HG03045 (cell line): Measurements from ENCODE around the gene PIK3C2G.
"Not testable (repeated sequence)": the region's sequence is repeated elsewhere in the genome, so short reads cannot be mapped to it uniquely, and the experiment has no call there.

ENCODE experiments used
- ATAC-seq: cut with Tn5 transposase; IDR thresholded peaks from one replicate; pipeline ENCODE4 v1.9.1; 2021; ENCODE audit warnings: mild to moderate bottlenecking, moderate library complexity; ENCODE audit not compliant: unreplicated experiment

PIK3C2G gene

GRCh38 chr12:18261273-18261672 lies at the start of gene PIK3C2G:
PIK3C2G (plus strand) TSS chr12:18261518; CDS start chr12:18282082, 20,564 bp downstream.
- ATAC-seq = no peak

DNA sequence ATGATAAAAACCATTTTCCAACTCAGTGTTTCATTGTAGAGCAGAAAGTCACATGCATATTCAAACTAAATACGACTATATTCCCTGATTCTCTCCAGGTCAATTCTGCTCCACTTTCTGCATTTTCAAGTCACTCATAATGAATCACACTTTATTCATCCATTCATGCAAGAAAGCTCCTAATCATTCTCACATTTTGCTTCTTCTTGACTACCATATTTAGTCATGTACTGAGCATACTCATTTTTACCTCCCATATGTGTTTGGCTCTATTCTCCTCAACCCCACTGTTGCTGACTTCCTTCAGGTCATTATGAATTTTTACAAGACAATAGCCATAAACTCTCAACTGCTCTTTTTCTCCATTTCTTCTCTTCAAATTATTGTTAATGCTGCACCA lies 43.4 kb upstream of the PIK3C2G start:
- ATAC-seq = no peak

- ATAC-seq = no peak
These were observed 39.6 kb upstream of the PIK3C2G start for GRCh38 chr12:18221726-18222125.

- ATAC-seq = no peak
These were observed 38.6 kb upstream of the PIK3C2G start for GRCh38 chr12:18222699-18223098.

GRCh38 chr12:18224745-18225144 lies 36.6 kb upstream of the PIK3C2G start:
- no peak for ATAC-seq

GRCh38 chr12:18239526-18239925 lies 21.8 kb upstream of the PIK3C2G start:
- no peak for ATAC-seq

DNA sequence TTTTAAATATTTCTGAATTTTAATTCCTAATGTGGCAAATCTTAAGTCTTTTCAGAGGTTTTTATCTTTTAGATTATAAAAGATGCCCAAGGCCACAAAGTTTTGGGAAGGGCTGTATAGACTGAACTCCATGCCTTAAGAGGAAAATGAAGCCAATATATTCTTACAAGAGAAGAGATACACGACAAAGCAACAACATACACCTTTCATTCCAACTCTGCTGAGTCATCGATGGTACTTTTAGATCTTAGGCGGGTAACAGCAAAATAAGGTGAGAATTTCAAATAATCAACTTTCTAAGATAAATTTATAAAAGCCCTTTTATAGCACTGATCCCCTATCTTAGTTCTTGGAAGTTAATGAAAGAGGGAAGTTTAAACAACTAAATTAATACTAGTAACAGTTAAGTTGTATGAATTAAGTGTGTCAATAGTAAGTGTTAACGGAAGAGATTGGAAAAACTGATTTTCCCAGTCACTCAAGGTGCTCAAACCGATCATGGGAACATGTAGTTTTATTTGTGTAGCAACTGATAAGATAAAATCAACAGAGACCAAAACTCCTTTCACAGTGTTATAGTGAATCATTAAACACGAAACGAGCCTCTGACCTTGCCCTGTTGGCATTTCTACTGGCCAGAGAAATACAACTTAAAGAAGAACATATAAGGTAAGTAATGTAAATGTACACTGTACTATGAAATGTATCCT lies 18.8 kb upstream of the PIK3C2G start:
- ATAC-seq = no peak

DNA sequence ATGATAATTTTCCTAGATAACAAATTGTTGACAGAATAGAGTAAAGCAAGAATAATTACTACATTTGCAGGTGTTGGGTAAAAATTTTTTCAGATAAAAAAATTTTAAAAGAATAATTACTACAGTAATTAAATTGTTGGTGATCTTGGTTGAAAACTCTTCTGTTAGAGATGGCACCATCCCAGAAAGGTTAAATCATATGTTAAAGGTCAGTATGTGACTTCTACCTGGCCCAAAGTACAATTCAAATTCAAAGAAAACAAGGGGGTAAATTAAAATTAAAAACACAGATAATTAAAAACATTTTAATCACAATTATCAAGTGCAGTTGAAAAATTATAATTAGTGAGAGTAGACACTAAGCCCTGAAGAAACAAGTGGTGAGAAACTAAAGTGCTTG lies 18.1 kb upstream of the PIK3C2G start:
- no peak for ATAC-seq

- no peak for ATAC-seq
These were observed 15.3 kb upstream of the PIK3C2G start for GRCh38 chr12:18246066-18246465.

- no peak for ATAC-seq
These were observed 10.9 kb upstream of the PIK3C2G start for GRCh38 chr12:18250313-18250916.

DNA sequence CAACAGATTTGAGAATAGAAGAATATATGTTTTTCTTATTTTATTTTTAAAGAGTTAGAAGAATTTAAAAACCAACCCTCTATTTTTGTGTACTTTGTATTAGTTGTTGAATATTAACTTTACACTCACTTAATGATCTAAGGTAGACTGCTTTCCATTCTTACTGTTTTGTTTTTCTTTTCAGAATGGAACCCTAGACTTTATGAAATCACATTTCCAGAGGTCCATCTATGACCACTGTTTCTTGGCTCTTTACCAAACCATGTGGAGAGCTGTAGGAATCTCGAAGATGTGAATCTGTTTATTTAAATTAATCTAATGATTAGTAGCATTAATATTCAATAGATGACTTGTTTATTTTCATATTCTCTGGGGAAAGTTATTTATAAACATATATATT lies 7.2 kb upstream of the PIK3C2G start:
- no peak for ATAC-seq

GRCh38 chr12:18255004-18255403 lies 6.3 kb upstream of the PIK3C2G start:
- ATAC-seq = not testable (repeated sequence)

GRCh38 chr12:18257251-18257650 lies 4.1 kb upstream of the PIK3C2G start:
- ATAC-seq = no peak

DNA sequence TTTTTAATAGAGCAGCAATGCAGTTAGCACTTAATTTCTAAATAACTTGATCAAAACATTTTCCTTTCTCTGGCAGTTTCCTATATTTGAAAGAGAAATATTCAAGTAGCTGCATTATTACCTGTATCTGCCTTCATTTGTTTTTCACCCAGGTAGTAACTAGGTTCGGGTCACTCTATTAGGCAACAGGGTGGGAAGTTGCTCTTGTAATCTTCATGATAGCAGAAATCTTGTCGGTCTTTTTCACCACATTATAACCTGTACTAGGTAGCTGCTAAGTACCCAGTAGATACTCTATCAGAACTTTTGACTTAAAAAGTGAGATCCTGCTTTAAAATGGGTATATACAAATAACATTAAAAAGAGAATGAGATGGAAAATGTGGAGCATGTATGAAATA lies 2.4 kb upstream of the PIK3C2G start:
- no peak for ATAC-seq

- no peak for ATAC-seq
These were observed 1.2 kb upstream of the PIK3C2G start for GRCh38 chr12:18259906-18260682.

- ATAC-seq = no peak
These were observed 588 bp downstream of the PIK3C2G start for GRCh38 chr12:18261906-18262305.

DNA sequence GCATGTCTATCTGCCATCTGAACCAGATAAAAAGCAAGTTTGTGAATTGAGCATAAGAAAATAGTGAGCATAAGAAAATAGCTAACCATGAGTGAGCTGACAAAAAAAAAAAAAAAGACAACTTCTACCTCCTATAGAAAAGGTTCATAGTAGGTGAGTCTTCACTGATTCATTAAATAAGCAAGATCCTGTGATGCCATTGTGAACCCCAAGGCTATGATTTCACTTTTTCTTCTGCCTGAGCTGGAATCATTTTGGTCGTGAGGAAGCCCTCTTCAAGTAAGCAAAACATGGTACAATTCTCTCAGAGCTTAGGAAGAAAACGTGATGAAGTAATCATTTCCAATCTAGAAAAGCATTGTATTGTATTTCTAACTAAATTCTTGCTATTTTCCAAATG lies 1.2 kb downstream of the PIK3C2G start:
- no peak for ATAC-seq

DNA sequence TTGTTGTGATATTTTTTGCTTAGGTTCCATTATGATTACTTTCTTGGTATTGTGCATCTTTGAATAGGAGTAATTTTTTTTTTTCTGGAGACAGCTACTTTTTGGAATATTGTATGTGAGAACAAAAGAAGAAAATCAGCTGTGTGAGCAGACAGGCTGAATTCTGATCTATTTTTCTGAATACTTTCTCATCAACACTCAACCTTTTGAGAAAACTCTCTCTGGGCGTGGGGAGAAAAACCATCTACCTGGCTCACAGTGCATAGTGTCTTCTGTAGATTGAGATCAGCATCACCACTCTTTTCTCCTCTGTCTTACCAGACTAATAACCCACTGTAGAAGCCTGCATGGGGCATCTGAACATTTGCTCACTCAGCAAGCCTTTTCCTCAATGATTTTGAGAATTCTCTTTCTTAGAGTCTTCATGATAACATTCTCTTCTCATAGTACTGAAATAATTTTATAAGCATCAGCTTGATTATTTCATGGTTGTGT lies 3.3 kb downstream of the PIK3C2G start:
- no peak for ATAC-seq

- no peak for ATAC-seq
These were observed 6.2 kb downstream of the PIK3C2G start for GRCh38 chr12:18267427-18268099.

DNA sequence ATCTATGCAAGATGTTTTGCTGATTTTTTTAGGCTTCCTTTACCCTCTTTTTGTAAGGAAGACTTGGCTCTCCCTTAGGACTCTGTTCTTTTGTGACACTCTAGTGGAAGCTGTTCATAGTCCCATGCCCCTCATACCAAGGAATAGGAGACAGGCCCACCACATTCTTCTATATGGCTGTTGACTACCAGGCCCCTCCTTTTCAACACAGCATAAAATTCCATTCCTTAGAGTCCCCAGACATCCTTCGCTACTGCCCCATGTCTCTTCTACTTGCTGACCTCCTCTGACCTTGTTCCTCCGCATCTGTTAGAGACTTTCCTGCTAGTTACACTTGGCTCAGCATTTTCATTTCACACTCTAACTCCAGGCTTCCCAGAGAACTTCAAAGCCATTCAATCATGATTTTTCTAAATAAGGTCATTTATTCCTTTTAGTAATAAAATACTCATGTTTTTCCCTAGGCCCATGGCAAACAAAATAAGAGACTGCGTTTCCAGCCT lies 9.7 kb downstream of the PIK3C2G start:
- no peak for ATAC-seq

DNA sequence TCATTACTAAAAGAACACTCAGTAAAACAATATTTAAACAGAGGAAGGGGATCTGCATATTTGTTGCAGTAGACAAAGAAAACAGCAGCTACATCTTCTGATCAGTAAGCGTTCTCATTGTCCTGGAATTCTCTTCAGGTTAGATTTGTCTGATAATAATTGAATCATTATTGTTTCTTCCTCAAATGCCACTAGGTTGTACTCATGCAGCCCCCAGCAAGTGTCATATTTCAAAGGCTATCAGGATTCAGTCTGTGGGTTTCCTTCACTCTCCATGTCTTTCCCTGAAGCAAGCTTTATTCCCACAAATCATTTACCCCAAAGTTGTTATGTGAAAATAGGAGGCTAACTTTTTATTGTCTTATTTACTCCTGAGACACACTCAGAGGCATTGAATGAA lies 14.7 kb downstream of the PIK3C2G start:
- no peak for ATAC-seq
